GM18505 (cell line): ENCODE data around the gene VPS8.

Experiments used
- ATAC-seq: cut with Tn5 transposase; IDR thresholded peaks from one replicate; pipeline ENCODE4 v1.9.1; 2021; ENCODE audit not compliant: unreplicated experiment
- POLR2A ChIP-seq: IDR thresholded peaks from 4 replicates; pipeline ENCODE4 v1.6.1; 2011; ENCODE audit warnings: borderline replicate concordance; ENCODE audit not compliant: insufficient read depth, insufficient read length; ENCODE audit errors: extremely low read depth

Gene VPS8

GRCh38 chr3:184911570-184911969, 99.6 kb downstream of the VPS8 start:
- no peak for TF ChIP-seq POLR2A
- ATAC-seq = no peak

- TF ChIP-seq POLR2A = no peak
- ATAC-seq = no peak
These were observed 100.2 kb downstream of the VPS8 start for GRCh38 chr3:184912163-184912562.

- no peak for TF ChIP-seq POLR2A
- ATAC-seq = no peak
These were observed 102.7 kb downstream of the VPS8 start for GRCh38 chr3:184914628-184915027.

- no peak for TF ChIP-seq POLR2A
- no peak for ATAC-seq
These were observed 106.8 kb downstream of the VPS8 start for GRCh38 chr3:184918750-184919149.

- TF ChIP-seq POLR2A = no peak
- no peak for ATAC-seq
These were observed 107.7 kb downstream of the VPS8 start for GRCh38 chr3:184919651-184920050.

- ATAC-seq = no peak
- TF ChIP-seq POLR2A = no peak
These were observed 112.6 kb downstream of the VPS8 start for GRCh38 chr3:184924547-184924946.

- no peak for TF ChIP-seq POLR2A
- no peak for ATAC-seq
These were observed 115.9 kb downstream of the VPS8 start for GRCh38 chr3:184927796-184928315.

GRCh38 chr3:184932777-184933176, 120.8 kb downstream of the VPS8 start:
- ATAC-seq = no peak
- no peak for TF ChIP-seq POLR2A

- no peak for TF ChIP-seq POLR2A
These were observed 125.6 kb downstream of the VPS8 start for GRCh38 chr3:184937611-184938010.

GRCh38 chr3:184941408-184941807, 129.4 kb downstream of the VPS8 start:
- TF ChIP-seq POLR2A = no peak
- ATAC-seq = no peak

More at GRCh38 chr3:184937611-184938010, 125.6 kb downstream of the VPS8 start:
- no peak for ATAC-seq

- no peak for ATAC-seq
- no peak for TF ChIP-seq POLR2A
These were observed 130.8 kb downstream of the VPS8 start for GRCh38 chr3:184942735-184943134.

GRCh38 chr3:184944241-184944640, 132.3 kb downstream of the VPS8 start:
- no peak for TF ChIP-seq POLR2A
- ATAC-seq = no peak

- TF ChIP-seq POLR2A = no peak
- ATAC-seq = no peak
These were observed 134.1 kb downstream of the VPS8 start for GRCh38 chr3:184945886-184946625.

- ATAC-seq = no peak
- TF ChIP-seq POLR2A = no peak
These were observed 135.0 kb downstream of the VPS8 start for GRCh38 chr3:184946917-184947316.
